Dendritic cell treated with granulocyte-macrophage colony-stimulating factor and Interleukin-4, amounts not matched to agents 40 ng/mL and 50 ng/mL, for 4 days (primary cell): ENCODE data around the gene STXBP6.

Source experiments
- H3K27ac Mint-ChIP-seq: one replicate; pipeline ENCODE4 v1.8.0; 2022; ENCODE audit warnings: mild to moderate bottlenecking, mixed read lengths
- H3K27me3 Mint-ChIP-seq: one replicate; pipeline ENCODE4 v1.8.0; 2022; ENCODE audit warnings: mild to moderate bottlenecking, mixed read lengths
- H3K36me3 Mint-ChIP-seq: one replicate; pipeline ENCODE4 v1.8.0; 2022; ENCODE audit warnings: low read depth, mixed read lengths
- H3K4me1 Mint-ChIP-seq: one replicate; pipeline ENCODE4 v1.8.0; 2022; ENCODE audit warnings: low read depth, mixed read lengths
- H3K4me3 Mint-ChIP-seq: one replicate; pipeline ENCODE4 v1.8.0; 2022; ENCODE audit warnings: mild to moderate bottlenecking, moderate library complexity, mixed read lengths
- H3K9me3 Mint-ChIP-seq: one replicate; pipeline ENCODE4 v1.8.0; 2022; ENCODE audit warnings: mixed read lengths
- intact Hi-C: fragments of 100-400 bp; cut with micrococcal nuclease; formaldehyde crosslinking; loops from one replicate; pipeline ENCODE4 v1.15.0; 2022

STXBP6 gene

GRCh38 chr14:24958271-24958670 is 91.7 kb downstream of the STXBP6 start:
- Mint-ChIP-seq H3K36me3 (no peaks in the 10 kb centered on the region), H3K4me1 (no peaks in the 10 kb centered on the region), H3K4me3 (no peak overlapping the region), H3K9me3 (no peaks in the 10 kb centered on the region), H3K27me3 (no peaks in the 10 kb centered on the region), H3K27ac (no peak overlapping the region)
- intact Hi-C loops = no loop called here

GRCh38 chr14:24957814-24958213 is 92.1 kb downstream of the STXBP6 start:
- intact Hi-C loops = no loop called here
- Mint-ChIP-seq H3K36me3 (no peaks in the 10 kb centered on the region), H3K27me3 (peaks cover 1% of the 10 kb centered on the region), H3K27ac (no peak overlapping the region), H3K4me1 (no peaks in the 10 kb centered on the region), H3K4me3 (no peak overlapping the region), H3K9me3 (no peaks in the 10 kb centered on the region)

GRCh38 chr14:24956104-24956503 is 93.8 kb downstream of the STXBP6 start:
- Mint-ChIP-seq H3K36me3 (no peaks in the 10 kb centered on the region), H3K27ac (no peak overlapping the region), H3K27me3 (peaks cover 1% of the 10 kb centered on the region), H3K4me1 (no peaks in the 10 kb centered on the region), H3K9me3 (no peaks in the 10 kb centered on the region), H3K4me3 (no peak overlapping the region)
- intact Hi-C loops = no loop called here

DNA sequence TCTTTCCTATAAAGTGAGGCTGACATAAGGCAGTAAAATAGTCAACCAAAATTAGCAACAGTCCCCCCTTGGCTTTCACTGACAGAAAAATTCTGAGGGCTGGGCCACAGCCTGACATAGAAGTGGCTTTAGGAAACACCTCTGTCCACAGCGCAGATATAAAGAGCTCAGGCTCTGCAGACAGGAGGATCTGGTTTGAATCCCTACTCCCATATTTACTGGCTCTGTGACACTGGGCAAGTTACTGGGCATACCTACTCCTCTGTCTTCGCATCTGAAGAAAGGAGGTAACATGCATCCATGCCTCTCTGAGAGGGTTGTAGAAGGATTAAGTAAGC is 95.3 kb downstream of the STXBP6 start:
- Mint-ChIP-seq H3K27me3 (peaks cover 1% of the 10 kb centered on the region), H3K9me3 (no peaks in the 10 kb centered on the region), H3K4me1 (no peaks in the 10 kb centered on the region), H3K27ac (no peak overlapping the region), H3K36me3 (no peaks in the 10 kb centered on the region), H3K4me3 (no peak overlapping the region)
- intact Hi-C loops = no loop called here

- intact Hi-C loops = no loop called here
- H3K27me3 Mint-ChIP-seq = peaks cover 1% of the 10 kb centered on the region
- H3K9me3 Mint-ChIP-seq = no peaks in the 10 kb centered on the region
- no peaks in the 10 kb centered on the region for H3K4me1 Mint-ChIP-seq
- H3K36me3 Mint-ChIP-seq = no peaks in the 10 kb centered on the region
- H3K4me3 Mint-ChIP-seq = no peak overlapping the region
- no peak overlapping the region for H3K27ac Mint-ChIP-seq
Observed at GRCh38 chr14:24954037-24954699, 95.8 kb downstream of the STXBP6 start.

- Mint-ChIP-seq H3K4me1 (no peaks in the 10 kb centered on the region), H3K27ac (no peak overlapping the region), H3K9me3 (no peaks in the 10 kb centered on the region), H3K4me3 (no peak overlapping the region), H3K36me3 (no peaks in the 10 kb centered on the region), H3K27me3 (peaks cover 1% of the 10 kb centered on the region)
- intact Hi-C loops = no loop called here
Observed at GRCh38 chr14:24952851-24953666, 96.9 kb downstream of the STXBP6 start.

DNA sequence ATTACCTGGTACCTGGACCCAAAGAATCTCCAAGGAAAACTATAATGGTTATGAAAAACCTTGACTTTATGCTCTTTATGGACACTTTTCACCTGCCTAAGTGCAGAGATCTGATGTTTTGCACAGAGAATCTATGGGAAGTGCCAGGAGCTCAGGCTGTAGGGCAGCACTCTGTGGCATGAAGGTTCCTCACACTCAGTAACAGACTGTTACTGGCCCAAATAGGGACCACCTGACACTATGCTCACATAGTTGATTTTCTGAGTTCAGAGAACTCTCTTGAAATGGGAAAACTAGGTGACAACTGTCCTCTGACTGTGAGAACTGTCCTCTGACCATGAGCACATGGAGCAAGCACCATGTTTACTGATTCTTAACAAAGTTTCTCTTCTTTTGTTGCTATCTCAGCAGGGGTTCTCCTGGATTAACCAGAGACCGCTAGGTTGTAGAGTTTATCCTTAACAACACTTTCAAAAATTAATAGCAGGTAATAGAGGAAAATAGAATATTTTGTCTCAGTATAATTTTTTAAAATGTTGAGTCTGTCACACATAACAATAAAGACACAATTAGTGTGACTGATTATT is 101.6 kb downstream of the STXBP6 start:
- H3K9me3 Mint-ChIP-seq = no peaks in the 10 kb centered on the region
- intact Hi-C loops = no loop called here
- no peak overlapping the region for H3K27ac Mint-ChIP-seq
- H3K27me3 Mint-ChIP-seq = peaks cover 4% of the 10 kb centered on the region
- H3K4me3 Mint-ChIP-seq = no peak overlapping the region
- H3K4me1 Mint-ChIP-seq = no peaks in the 10 kb centered on the region
- H3K36me3 Mint-ChIP-seq = no peaks in the 10 kb centered on the region

DNA sequence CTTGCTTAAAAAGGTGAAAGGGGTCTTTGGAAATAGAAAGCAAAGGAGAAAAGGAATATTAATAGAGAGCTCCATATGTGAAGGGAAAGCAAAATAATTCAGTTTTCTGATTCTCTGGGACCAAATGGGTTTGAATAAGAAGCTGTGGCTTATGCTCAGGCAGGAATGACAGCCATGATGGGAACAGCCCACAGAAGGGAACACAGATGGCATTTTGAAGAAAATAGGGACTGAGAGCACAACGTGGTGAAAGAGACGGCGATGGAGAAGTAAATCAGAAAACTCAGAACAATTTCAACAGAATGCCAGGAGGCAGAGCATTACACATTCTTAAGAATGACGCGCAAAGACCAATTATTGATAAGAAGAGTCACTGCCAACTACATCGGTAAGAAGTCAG is 102.8 kb downstream of the STXBP6 start:
- Mint-ChIP-seq H3K27me3 (peaks cover 2% of the 10 kb centered on the region), H3K27ac (no peak overlapping the region), H3K9me3 (no peaks in the 10 kb centered on the region), H3K36me3 (no peaks in the 10 kb centered on the region), H3K4me3 (no peak overlapping the region), H3K4me1 (no peaks in the 10 kb centered on the region)
- intact Hi-C loops = no loop called here

DNA sequence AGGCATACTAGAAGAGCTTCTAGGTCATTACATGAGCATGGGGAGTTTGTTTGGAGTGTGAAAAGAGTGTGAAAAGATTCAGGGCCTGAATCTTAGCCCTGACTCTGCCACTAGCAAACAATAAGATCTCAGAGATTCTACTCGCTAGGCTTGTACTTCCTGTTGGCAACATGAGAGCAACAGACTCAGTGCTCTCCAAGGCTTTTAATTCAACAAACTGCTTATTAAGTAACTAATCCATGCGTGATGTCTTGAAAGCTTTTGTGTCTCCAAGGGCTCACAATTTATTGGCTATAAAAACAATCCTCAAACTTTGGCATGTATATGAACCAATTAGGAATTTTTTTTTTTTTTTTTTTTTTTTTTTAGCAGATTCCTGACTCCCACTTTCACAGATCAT is 105.1 kb downstream of the STXBP6 start:
- no peaks in the 10 kb centered on the region for H3K4me1 Mint-ChIP-seq
- no peaks in the 10 kb centered on the region for H3K36me3 Mint-ChIP-seq
- H3K27ac Mint-ChIP-seq = no peak overlapping the region
- H3K4me3 Mint-ChIP-seq = no peak overlapping the region
- intact Hi-C loops = no loop called here
- H3K27me3 Mint-ChIP-seq = peaks cover 2% of the 10 kb centered on the region
- no peaks in the 10 kb centered on the region for H3K9me3 Mint-ChIP-seq

- intact Hi-C loops = no loop called here
- no peaks in the 10 kb centered on the region for H3K36me3 Mint-ChIP-seq
- H3K27me3 Mint-ChIP-seq = peaks cover 2% of the 10 kb centered on the region
- no peak overlapping the region for H3K27ac Mint-ChIP-seq
- no peaks in the 10 kb centered on the region for H3K9me3 Mint-ChIP-seq
- H3K4me3 Mint-ChIP-seq = no peak overlapping the region
- H3K4me1 Mint-ChIP-seq = no peaks in the 10 kb centered on the region
Observed at GRCh38 chr14:24943024-24943423, 106.9 kb downstream of the STXBP6 start.

DNA sequence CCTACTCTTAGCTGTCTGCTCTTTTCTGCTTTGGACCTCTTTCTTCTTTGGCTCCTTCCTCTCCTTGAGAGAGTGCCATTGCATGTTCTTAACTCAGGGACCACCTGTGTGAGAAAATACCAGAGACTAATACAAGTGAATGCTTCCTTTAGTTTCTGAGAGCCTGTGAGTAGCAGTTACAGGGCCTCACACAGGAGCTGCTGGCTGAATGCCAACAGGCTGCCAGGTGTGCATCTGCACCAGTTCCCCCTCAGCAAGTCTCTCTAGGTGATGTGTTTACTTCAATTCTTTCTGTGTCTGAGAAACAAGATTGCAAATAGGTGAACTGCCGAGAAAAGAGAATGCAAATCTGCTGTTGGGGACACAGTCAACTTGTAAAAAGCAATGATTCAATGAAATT is 108.2 kb downstream of the STXBP6 start:
- H3K4me1 Mint-ChIP-seq = no peaks in the 10 kb centered on the region
- no peaks in the 10 kb centered on the region for H3K36me3 Mint-ChIP-seq
- intact Hi-C loops = no loop called here
- no peaks in the 10 kb centered on the region for H3K9me3 Mint-ChIP-seq
- no peak overlapping the region for H3K27ac Mint-ChIP-seq
- no peak overlapping the region for H3K4me3 Mint-ChIP-seq
- peaks cover 2% of the 10 kb centered on the region for H3K27me3 Mint-ChIP-seq

DNA sequence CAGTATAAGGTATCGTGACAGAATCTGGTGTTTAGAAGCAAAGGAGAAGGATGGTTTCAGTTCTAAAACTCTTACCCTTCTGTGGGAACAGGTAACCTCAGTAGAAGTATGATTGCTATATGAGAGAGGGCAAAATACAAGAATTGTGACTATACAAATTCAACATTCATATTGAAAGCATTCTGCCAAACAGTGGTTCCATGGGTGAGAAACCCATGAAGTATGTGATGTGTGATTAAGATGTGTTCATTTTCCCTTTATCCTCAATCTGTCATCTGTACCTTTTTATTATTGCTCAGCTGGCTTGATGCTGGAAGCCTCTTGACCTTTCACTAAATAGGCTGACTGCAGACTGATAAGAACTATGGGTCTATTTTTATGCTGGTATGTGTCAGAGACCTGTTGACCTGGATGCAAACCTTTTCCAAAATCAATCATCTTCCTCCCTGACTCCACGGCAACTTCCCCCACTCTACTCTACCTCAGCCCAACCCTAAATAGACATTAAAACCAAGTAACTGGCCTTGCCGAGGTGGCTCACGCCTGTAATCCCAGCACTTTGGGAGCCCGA is 109.6 kb downstream of the STXBP6 start:
- Mint-ChIP-seq H3K4me3 (no peak overlapping the region), H3K27me3 (peaks cover 1% of the 10 kb centered on the region)

DNA sequence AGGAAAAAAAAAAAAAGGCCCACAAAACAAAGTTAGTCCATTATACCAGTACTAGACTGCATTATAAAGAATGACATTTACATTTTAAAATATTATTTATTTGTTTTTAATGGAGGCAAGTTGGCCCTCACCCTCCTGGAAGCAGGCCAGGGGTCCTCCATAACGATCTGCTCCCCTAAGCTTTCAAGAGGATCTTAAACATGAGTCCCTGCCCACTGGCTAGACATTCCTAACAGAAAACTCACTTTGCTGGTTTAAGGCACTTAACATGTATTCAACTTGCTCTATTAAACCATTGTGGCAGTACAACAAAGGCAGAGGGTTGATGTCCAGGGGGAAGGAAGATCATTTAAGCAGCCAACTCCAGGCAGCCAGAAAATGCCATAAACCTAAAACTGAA is 111.4 kb downstream of the STXBP6 start:
- intact Hi-C loops = no loop called here
- H3K36me3 Mint-ChIP-seq = no peaks in the 10 kb centered on the region
- H3K9me3 Mint-ChIP-seq = no peaks in the 10 kb centered on the region
- H3K4me1 Mint-ChIP-seq = no peaks in the 10 kb centered on the region
- no peak overlapping the region for H3K4me3 Mint-ChIP-seq
- no peak overlapping the region for H3K27ac Mint-ChIP-seq
- H3K27me3 Mint-ChIP-seq = peaks cover 5% of the 10 kb centered on the region

More for the DNA sequence above, 109.6 kb downstream of the STXBP6 start:
- intact Hi-C loops = no loop called here
- Mint-ChIP-seq H3K27ac (no peak overlapping the region), H3K9me3 (no peaks in the 10 kb centered on the region), H3K4me1 (no peaks in the 10 kb centered on the region), H3K36me3 (no peaks in the 10 kb centered on the region)

DNA sequence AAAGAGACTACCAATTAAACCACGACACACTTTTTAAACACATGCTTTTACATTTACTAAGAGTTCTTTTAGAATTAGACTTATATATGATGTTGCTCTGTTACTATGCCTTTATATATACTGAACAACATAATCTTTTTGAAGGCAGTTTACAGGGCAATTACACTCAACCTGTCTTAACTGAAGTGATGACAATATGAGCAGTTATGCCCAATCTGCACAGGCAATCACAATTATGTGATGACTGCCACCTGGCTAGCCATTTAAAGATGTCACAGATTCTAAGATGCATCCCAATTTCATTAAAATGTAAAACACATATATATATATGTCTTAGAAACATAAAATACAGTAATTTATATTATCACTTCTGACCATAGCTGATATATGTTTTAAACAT is 112.6 kb downstream of the STXBP6 start:
- H3K9me3 Mint-ChIP-seq = no peaks in the 10 kb centered on the region
- H3K27me3 Mint-ChIP-seq = peaks cover 5% of the 10 kb centered on the region
- no peak overlapping the region for H3K27ac Mint-ChIP-seq

More for the DNA sequence above, 112.6 kb downstream of the STXBP6 start:
- Mint-ChIP-seq H3K36me3 (no peaks in the 10 kb centered on the region), H3K4me3 (no peak overlapping the region), H3K4me1 (peaks cover 8% of the 10 kb centered on the region)
- intact Hi-C loops = no loop called here
